CD8-positive, alpha-beta memory T cell (primary cell): ENCODE results near the gene NPS. TPM values are rescaled to one million over a fixed set of nuclear protein-coding genes. Genes with fewer than 3 reads are reported as not detected.

Experiments used
- CTCF ChIA-PET: fragments of 350-600 bp; sonication (Branson Sonifier 250); formaldehyde crosslinking; loops from one replicate; lab custom pipeline; 2021; ENCODE audit warnings: antibody characterized with exemption; lab: Charles Lee
- POLR2A ChIA-PET: fragments of 350-600 bp; sonication (Branson Sonifier 250); formaldehyde crosslinking; loops from one replicate; lab custom pipeline; 2021; ENCODE audit warnings: antibody characterized with exemption; lab: Charles Lee
- DNase-seq, 5 donors: peaks; one replicate each; pipeline versions ENCODE4 v3.0.0 to v3.0.0-alpha.2; 2020 to 2022; ENCODE audit warnings: mixed read lengths in 1 of 5
- H3K27ac ChIP-seq: one replicate; pipeline ENCODE4 v1.7.0; 2013; ENCODE audit warnings: low read depth, mild to moderate bottlenecking, low read length, moderate library complexity
- H3K27me3 ChIP-seq: 2 replicates; pipeline ENCODE4 v1.7.0; 2013; ENCODE audit warnings: low read length, mild to moderate bottlenecking; ENCODE audit not compliant: insufficient read depth, poor library complexity, severe bottlenecking
- H3K36me3 ChIP-seq: 2 replicates; pipeline ENCODE4 v1.7.0; 2013; ENCODE audit warnings: mild to moderate bottlenecking, low read length, moderate library complexity; ENCODE audit not compliant: insufficient read depth
- H3K4me1 ChIP-seq: 2 replicates; pipeline ENCODE4 v1.7.0; 2013; ENCODE audit warnings: mild to moderate bottlenecking, low read length, moderate library complexity; ENCODE audit not compliant: insufficient read depth
- H3K4me3 ChIP-seq: 2 replicates; pipeline ENCODE4 v1.7.0; 2013; ENCODE audit warnings: mild to moderate bottlenecking, low read length
- H3K9me3 ChIP-seq: 2 replicates; pipeline ENCODE4 v1.7.0; 2013; ENCODE audit warnings: mild to moderate bottlenecking, low read length
- H3K27ac Mint-ChIP-seq, 8 donors: one replicate each; pipeline ENCODE4 v1.8.0; 2020 to 2021; ENCODE audit warnings: mixed read lengths in 8 of 8, mild to moderate bottlenecking in 6 of 8, inconsistent platforms in 3 of 8, moderate library complexity in 3 of 8
- H3K27me3 Mint-ChIP-seq, 2 donors: one replicate each; pipeline ENCODE4 v1.8.0; 2020 to 2021; ENCODE audit warnings: mixed read lengths in 2 of 2, mild to moderate bottlenecking in 1 of 2, moderate library complexity in 1 of 2
- H3K36me3 Mint-ChIP-seq, 3 donors: one replicate each; pipeline ENCODE4 v1.8.0; 2020 to 2021; ENCODE audit warnings: mixed read lengths in 3 of 3, inconsistent platforms in 1 of 3, mild to moderate bottlenecking in 1 of 3
- H3K4me1 Mint-ChIP-seq, 3 donors: one replicate each; pipeline ENCODE4 v1.8.0; 2020 to 2021; ENCODE audit warnings: mixed read lengths in 3 of 3, inconsistent platforms in 1 of 3, mild to moderate bottlenecking in 1 of 3
- H3K4me3 Mint-ChIP-seq, 7 donors: one replicate each; pipeline ENCODE4 v1.8.0; 2020 to 2021; ENCODE audit warnings: mixed read lengths in 7 of 7, mild to moderate bottlenecking in 6 of 7, moderate library complexity in 4 of 7, inconsistent platforms in 2 of 7
- H3K9me3 Mint-ChIP-seq, 5 donors: one replicate each; pipeline ENCODE4 v1.8.0; 2020 to 2022; ENCODE audit warnings: mixed read lengths in 5 of 5, mild to moderate bottlenecking in 3 of 5, moderate library complexity in 2 of 5, inconsistent platforms in 1 of 5
- polyA plus RNA-seq: library from polyadenylated mRNA; unstranded; fragments of 300-500 nt; fragmentation: Illumina TruSeq; gene quantifications from one replicate; pipeline ENCODE4 v1.2.3, GENCODE V29; 2021
- total RNA-seq, 2 experiments: library from RNA; stranded (reverse); gene quantifications; one replicate each; pipeline ENCODE4 v1.2.3, GENCODE V29; 2021

Gene NPS
- total and polyA plus RNA-seq, 3 experiments from 2014 or later, result not detected

- peaks cover 0 to 4% (median 0%) of the 10 kb centered on the region in 5 donors for H3K9me3 Mint-ChIP-seq
- ChIA-PET CTCF (no interaction called here), POLR2A (no interaction called here)
- H3K4me3 Mint-ChIP-seq, result no peak overlapping the region
- Histone ChIP-seq H3K27me3 (no peaks in the 10 kb centered on the region), H3K27ac (no peak overlapping the region), H3K4me3 (no peak overlapping the region), H3K4me1 (no peaks in the 10 kb centered on the region), H3K36me3 (no peaks in the 10 kb centered on the region), H3K9me3 (no peaks in the 10 kb centered on the region)
- H3K27ac Mint-ChIP-seq, result no peak overlapping the region
- H3K27me3 Mint-ChIP-seq, result no peaks in the 10 kb centered on the region
- DNase-seq, result no peak
- no peaks in the 10 kb centered on the region for H3K4me1 Mint-ChIP-seq
- H3K36me3 Mint-ChIP-seq, result no peaks in the 10 kb centered on the region
Observed at GRCh38 chr10:127526161-127526560, 22.9 kb upstream of the NPS start.

DNA sequence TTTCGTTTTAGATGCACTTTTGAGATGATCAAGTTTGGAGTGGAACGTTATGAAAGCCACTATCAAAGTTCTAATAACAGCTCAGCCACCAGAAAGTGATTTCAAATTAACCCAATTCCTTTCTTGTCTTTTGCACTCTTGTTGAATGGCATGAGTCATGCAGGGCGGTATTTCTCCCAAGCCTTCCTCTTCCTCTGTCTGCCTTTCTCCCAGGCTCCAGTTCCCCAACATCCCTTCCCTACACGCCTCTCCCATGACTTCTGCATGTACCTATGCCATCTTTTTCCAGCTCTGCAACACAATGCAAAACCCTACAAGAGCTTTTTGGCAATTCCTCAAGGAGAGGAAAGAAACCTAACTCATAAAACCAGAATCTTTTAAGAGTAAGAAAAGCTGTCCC, 21.8 kb upstream of the NPS start:
- H3K27ac Mint-ChIP-seq, result no peak overlapping the region
- H3K27me3 Mint-ChIP-seq, result no peaks in the 10 kb centered on the region
- CTCF ChIA-PET, result no interaction called here
- Histone ChIP-seq H3K27me3 (no peaks in the 10 kb centered on the region), H3K4me1 (no peaks in the 10 kb centered on the region), H3K36me3 (no peaks in the 10 kb centered on the region), H3K27ac (no peak overlapping the region), H3K9me3 (no peaks in the 10 kb centered on the region), H3K4me3 (no peak overlapping the region)
- POLR2A ChIA-PET, result no interaction called here
- no peaks in the 10 kb centered on the region for H3K4me1 Mint-ChIP-seq
- peaks cover 0 to 3% (median 0%) of the 10 kb centered on the region in 5 donors for H3K9me3 Mint-ChIP-seq
- no peaks in the 10 kb centered on the region for H3K36me3 Mint-ChIP-seq
- H3K4me3 Mint-ChIP-seq, result no peak overlapping the region
- no peak for DNase-seq

- Histone ChIP-seq H3K27ac (no peak overlapping the region), H3K4me1 (no peaks in the 10 kb centered on the region), H3K9me3 (no peaks in the 10 kb centered on the region), H3K27me3 (no peaks in the 10 kb centered on the region), H3K36me3 (no peaks in the 10 kb centered on the region), H3K4me3 (no peak overlapping the region)
- peaks cover 0 to 2% (median 0%) of the 10 kb centered on the region in 5 donors for H3K9me3 Mint-ChIP-seq
- H3K4me3 Mint-ChIP-seq, result no peak overlapping the region
- POLR2A ChIA-PET, result no interaction called here
- DNase-seq, result no peak
- H3K27ac Mint-ChIP-seq, result no peak overlapping the region
- no peaks in the 10 kb centered on the region for H3K36me3 Mint-ChIP-seq
- peaks cover 0 to 3% of the 10 kb centered on the region in 2 donors for H3K27me3 Mint-ChIP-seq
- CTCF ChIA-PET, result no interaction called here
- no peaks in the 10 kb centered on the region for H3K4me1 Mint-ChIP-seq
Observed at GRCh38 chr10:127527891-127528290, 21.2 kb upstream of the NPS start.

DNA sequence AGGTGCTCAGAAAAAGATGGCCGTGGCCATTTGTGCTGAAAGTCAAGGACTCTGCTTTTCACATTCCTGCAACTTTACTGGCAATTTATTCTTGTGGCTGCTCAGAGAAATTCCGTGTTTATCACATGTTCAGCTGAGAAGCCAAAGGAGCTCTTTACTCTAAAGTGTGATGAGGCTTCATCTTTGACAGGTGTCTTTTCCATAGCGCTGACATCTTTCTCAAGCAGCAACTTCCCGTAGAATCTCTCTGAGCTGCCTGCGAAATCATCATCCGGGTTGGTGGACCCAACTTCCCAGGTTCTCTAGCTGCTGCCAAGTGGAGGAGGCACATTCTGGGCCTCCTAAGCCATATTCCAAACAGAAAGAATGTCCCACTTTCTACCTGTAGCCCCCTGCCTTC, 16.9 kb upstream of the NPS start:
- no peak for DNase-seq
- Mint-ChIP-seq H3K27me3 (peaks cover 0 to 3% of the 10 kb centered on the region in 2 donors), H3K9me3 (peaks cover 0 to 2% (median 0%) of the 10 kb centered on the region in 5 donors), H3K4me1 (no peaks in the 10 kb centered on the region), H3K27ac (no peak overlapping the region), H3K36me3 (no peaks in the 10 kb centered on the region), H3K4me3 (no peak overlapping the region)
- Histone ChIP-seq H3K4me1 (no peaks in the 10 kb centered on the region), H3K27me3 (no peaks in the 10 kb centered on the region), H3K36me3 (no peaks in the 10 kb centered on the region), H3K9me3 (no peaks in the 10 kb centered on the region), H3K4me3 (no peak overlapping the region), H3K27ac (no peak overlapping the region)
- ChIA-PET POLR2A (no interaction called here), CTCF (no interaction called here)

DNA sequence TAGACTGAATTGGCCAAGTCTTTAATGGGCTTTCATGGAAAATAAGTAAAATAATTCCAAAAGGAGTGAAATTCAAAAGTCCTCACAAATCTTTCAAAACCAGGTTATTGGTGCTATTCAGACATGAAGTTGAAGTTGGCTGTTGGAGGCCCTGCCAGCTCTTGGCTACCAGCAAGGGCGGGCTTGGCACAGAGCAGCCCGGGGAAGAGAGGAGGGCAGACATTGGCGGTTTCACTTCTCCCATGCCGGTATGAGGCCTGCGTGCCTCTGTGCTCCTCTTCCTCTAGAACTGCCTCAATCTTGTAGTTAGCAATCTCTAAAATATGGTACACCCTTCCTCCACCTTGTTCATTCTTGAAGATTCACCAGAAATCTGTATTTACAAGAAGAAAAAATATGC, 16.4 kb upstream of the NPS start:
- no peak overlapping the region for H3K4me3 ChIP-seq
- CTCF ChIA-PET, result no interaction called here
- no peaks in the 10 kb centered on the region for H3K36me3 ChIP-seq
- no peaks in the 10 kb centered on the region for H3K36me3 Mint-ChIP-seq
- H3K27ac ChIP-seq, result no peak overlapping the region
- H3K9me3 ChIP-seq, result no peaks in the 10 kb centered on the region
- H3K4me3 Mint-ChIP-seq, result no peak overlapping the region
- H3K4me1 ChIP-seq, result no peaks in the 10 kb centered on the region
- no peaks in the 10 kb centered on the region for H3K27me3 ChIP-seq
- H3K4me1 Mint-ChIP-seq, result no peaks in the 10 kb centered on the region
- H3K27me3 Mint-ChIP-seq, result peaks cover 0 to 3% of the 10 kb centered on the region in 2 donors
- POLR2A ChIA-PET, result no interaction called here
- no peak for DNase-seq
- peaks cover 0 to 2% (median 0%) of the 10 kb centered on the region in 5 donors for H3K9me3 Mint-ChIP-seq
- H3K27ac Mint-ChIP-seq, result no peak overlapping the region

- H3K4me1 ChIP-seq, result no peaks in the 10 kb centered on the region
- H3K27ac Mint-ChIP-seq, result no peak overlapping the region
- no peaks in the 10 kb centered on the region for H3K9me3 ChIP-seq
- H3K36me3 ChIP-seq, result no peaks in the 10 kb centered on the region
- no peak overlapping the region for H3K4me3 Mint-ChIP-seq
- no peaks in the 10 kb centered on the region for H3K27me3 ChIP-seq
- no peak for DNase-seq
- no peaks in the 10 kb centered on the region for H3K36me3 Mint-ChIP-seq
- peaks cover 0 to 2% (median 0%) of the 10 kb centered on the region in 5 donors for H3K9me3 Mint-ChIP-seq
- H3K4me1 Mint-ChIP-seq, result no peaks in the 10 kb centered on the region
- no peak overlapping the region for H3K4me3 ChIP-seq
- H3K27ac ChIP-seq, result no peak overlapping the region
- CTCF ChIA-PET, result no interaction called here
- peaks cover 1 to 3% of the 10 kb centered on the region in 2 donors for H3K27me3 Mint-ChIP-seq
- POLR2A ChIA-PET, result no interaction called here
Observed at GRCh38 chr10:127534074-127534473, 15.0 kb upstream of the NPS start.

DNA sequence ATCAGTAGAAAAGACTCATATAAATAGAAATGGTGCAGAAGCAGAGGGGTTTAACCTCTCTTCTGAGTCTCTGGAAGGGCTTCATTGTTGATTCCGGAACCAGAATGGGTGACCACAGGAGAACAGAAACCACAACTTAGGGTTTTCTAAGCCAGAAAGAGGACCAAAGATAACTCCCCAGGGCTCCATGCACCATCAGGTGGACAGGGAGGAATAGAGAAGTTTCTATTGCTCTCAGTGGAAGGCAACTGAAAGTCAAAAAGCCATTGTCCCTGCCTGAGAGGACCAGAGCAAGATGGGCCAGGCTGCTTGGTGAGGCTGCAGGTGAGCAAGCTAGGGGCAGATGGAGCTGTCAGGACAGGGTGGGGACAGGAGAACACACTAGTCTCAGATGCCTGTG, 14.6 kb upstream of the NPS start:
- ChIA-PET CTCF (no interaction called here), POLR2A (no interaction called here)
- Mint-ChIP-seq H3K4me3 (no peak overlapping the region), H3K36me3 (no peaks in the 10 kb centered on the region), H3K4me1 (no peaks in the 10 kb centered on the region), H3K27me3 (peaks cover 1 to 3% of the 10 kb centered on the region in 2 donors), H3K9me3 (peaks cover 0 to 2% (median 0%) of the 10 kb centered on the region in 5 donors), H3K27ac (no peak overlapping the region)
- no peaks in the 10 kb centered on the region for H3K9me3 ChIP-seq
- H3K36me3 ChIP-seq, result no peaks in the 10 kb centered on the region
- no peak overlapping the region for H3K27ac ChIP-seq
- H3K4me1 ChIP-seq, result no peaks in the 10 kb centered on the region
- DNase-seq, result no peak
- H3K4me3 ChIP-seq, result no peak overlapping the region
- no peaks in the 10 kb centered on the region for H3K27me3 ChIP-seq

DNA sequence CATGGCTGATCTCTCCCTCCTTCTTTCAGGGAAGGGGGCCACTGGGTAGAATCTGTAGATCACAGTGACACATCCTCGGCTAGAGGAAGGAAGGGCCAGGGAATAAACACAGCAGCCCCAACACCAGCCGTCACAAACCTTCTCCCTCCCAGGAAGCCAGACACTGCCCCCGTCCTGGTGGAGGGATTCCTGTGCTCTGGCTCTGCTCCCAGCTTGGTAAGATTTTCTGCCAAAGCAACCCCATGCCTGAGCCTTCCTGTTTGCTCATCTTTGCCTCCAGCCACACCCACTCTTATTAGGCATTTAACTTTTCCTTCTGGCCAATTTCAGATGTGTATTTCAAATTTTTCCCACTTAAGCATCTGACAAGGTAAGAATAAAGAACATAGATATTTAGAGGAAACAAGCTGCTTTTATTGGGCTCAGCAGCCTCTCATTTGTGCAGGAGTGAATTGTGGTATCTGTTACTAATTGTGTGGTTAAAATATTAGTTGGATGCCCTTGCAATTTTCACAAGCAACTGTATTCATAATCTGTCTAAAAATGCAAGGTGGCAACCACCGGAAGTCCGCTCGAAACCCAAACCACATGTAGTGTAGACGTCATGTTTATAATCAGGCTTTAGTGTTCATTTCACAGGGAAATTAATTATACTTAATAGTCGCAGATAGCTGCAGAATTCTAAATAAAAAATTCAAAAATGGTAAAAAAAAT, 13.2 kb upstream of the NPS start:
- no peak overlapping the region for H3K27ac Mint-ChIP-seq
- Histone ChIP-seq H3K27me3 (no peaks in the 10 kb centered on the region), H3K27ac (no peak overlapping the region), H3K9me3 (no peaks in the 10 kb centered on the region), H3K36me3 (no peaks in the 10 kb centered on the region), H3K4me3 (no peak overlapping the region), H3K4me1 (no peaks in the 10 kb centered on the region)
- H3K4me1 Mint-ChIP-seq, result no peaks in the 10 kb centered on the region
- ChIA-PET POLR2A (no interaction called here), CTCF (no interaction called here)
- H3K4me3 Mint-ChIP-seq, result no peak overlapping the region
- DNase-seq, result no peak
- H3K9me3 Mint-ChIP-seq, result peaks cover 0 to 6% (median 0%) of the 10 kb centered on the region in 5 donors
- peaks cover 1 to 3% of the 10 kb centered on the region in 2 donors for H3K27me3 Mint-ChIP-seq
- no peaks in the 10 kb centered on the region for H3K36me3 Mint-ChIP-seq
